ENCODE data around the gene ULK4. TPM values are rescaled to one million over a fixed set of nuclear protein-coding genes. Genes with fewer than 3 reads are reported as not detected.
A peak's percentile ranks its signal among the peaks of the same experiment; 100 is the strongest.

ULK4 gene
- total RNA-seq, 2 donors from 2014 or later, result 7.0 to 7.7 TPM

DNA sequence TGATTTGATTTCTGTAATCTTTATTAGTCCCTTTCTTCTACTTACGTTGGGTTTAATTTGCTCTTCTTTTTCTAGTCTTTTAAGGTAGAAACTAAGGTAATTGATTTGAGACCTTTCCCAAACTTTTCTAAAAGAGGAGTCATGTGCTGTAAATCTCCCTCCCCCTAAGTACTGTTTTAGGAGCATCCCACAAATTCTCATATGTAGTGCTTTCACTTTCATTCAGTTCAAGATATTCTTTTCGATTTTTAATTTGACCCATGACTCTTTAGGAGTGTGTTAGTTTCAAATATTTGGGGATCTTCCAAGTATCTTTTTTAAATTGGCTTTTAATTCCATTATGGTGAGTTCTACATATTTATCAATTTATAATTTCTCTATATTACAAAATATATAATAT is 520.8 kb downstream of the ULK4 start:
- no peaks in the 10 kb centered on the region for H3K36me3 Mint-ChIP-seq (ENCODE audit: low read depth)
- no peaks in the 10 kb centered on the region for H3K4me1 Mint-ChIP-seq
- no peak for ATAC-seq (replicated peaks)
- peaks cover 11% of the 10 kb centered on the region for H3K9me3 Mint-ChIP-seq
- no peak overlapping the region for H3K4me3 Mint-ChIP-seq
- no peaks in the 10 kb centered on the region for H3K27me3 Mint-ChIP-seq
- H3K27ac Mint-ChIP-seq, result no peak overlapping the region

DNA sequence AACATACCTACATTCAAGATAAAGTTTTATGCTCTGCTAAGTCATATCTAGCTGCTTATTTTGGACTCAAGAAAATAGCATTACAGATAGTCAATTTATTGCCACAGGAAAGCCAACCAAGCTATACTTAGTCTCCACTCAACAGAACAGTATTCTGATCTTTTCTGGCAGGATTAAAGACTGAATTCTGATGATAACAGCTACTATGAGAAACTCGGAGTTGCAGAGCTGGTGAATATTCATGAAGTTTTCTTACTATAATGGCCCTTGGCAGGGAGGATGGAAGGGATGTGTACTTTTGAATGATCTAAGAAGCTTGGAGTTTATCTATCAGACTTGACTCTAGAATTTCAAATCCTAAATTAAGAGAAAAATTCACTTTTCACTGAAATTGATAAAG is 524.9 kb downstream of the ULK4 start:
- Mint-ChIP-seq H3K4me3 (no peak overlapping the region), H3K27me3 (no peaks in the 10 kb centered on the region), H3K9me3 (peaks cover 5% of the 10 kb centered on the region), H3K27ac (no peak overlapping the region), H3K36me3 (ENCODE audit: low read depth) (no peaks in the 10 kb centered on the region), H3K4me1 (no peaks in the 10 kb centered on the region)
- ATAC-seq (replicated peaks), result no peak

DNA sequence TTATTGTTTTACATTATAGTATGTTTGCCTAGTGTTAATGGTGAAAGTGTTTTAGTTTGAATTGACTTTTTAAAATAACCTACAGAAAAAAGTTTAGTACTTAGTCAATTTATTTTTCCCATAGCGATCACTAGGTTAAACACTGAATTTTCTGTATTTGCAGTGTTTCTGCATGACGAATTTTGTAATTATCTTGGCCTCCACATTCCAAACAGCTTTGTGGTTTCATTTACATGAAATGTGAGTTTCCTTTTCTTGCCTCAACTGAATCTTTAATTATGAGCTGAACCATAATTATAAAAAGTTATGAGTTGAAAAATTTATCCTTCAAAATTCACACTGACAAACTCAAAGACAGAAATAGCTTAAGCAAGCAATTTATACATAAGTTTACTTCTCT is 527.1 kb downstream of the ULK4 start:
- H3K4me1 Mint-ChIP-seq, result no peaks in the 10 kb centered on the region
- no peak for ATAC-seq (replicated peaks)
- H3K27me3 Mint-ChIP-seq, result no peaks in the 10 kb centered on the region
- no peak overlapping the region for H3K27ac Mint-ChIP-seq
- H3K36me3 Mint-ChIP-seq (ENCODE audit: low read depth), result no peaks in the 10 kb centered on the region
- no peak overlapping the region for H3K4me3 Mint-ChIP-seq
- H3K9me3 Mint-ChIP-seq, result no peaks in the 10 kb centered on the region

DNA sequence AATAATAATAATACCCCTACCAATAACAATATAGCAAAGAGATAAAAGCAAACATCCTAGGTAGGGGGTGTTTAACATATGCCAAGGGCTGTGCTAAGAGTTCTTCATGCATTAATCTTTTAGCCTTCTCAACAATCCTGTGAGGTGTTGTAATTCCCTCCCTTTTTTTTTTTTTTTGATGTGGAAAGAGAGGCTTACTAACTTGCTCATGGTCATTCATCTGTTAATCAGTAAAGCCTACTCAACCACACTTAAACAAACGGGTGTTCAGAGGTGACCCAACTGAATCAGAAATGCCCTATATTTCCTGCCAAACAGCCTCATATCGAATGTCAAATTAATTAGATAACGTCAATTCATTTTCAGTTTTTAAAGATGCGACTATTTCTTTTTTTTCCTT is 530.5 kb downstream of the ULK4 start:
- H3K36me3 Mint-ChIP-seq (ENCODE audit: low read depth), result no peaks in the 10 kb centered on the region
- H3K27me3 Mint-ChIP-seq, result no peaks in the 10 kb centered on the region
- H3K4me1 Mint-ChIP-seq, result no peaks in the 10 kb centered on the region
- no peak for ATAC-seq (replicated peaks)
- H3K9me3 Mint-ChIP-seq, result peaks cover 3% of the 10 kb centered on the region
- H3K4me3 Mint-ChIP-seq, result no peak overlapping the region
- no peak overlapping the region for H3K27ac Mint-ChIP-seq

DNA sequence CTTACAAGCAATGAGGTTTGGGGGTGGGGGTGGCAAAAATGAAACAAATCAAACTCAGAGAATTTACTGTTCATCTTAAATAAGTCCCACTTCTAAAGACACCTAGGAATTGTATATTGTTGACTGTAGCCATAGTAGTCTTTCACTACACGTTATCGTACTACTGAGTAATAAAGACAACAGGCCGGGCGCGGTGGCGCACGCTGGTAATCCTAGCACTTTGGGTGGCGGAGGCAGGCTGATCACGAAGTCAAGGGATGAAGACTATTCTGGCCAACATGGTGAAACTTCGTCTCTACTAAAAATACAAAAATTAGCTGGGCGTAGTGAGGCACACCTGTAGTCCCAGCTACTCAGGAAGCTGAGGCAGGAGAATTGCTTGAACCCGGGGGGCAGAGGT is 531.0 kb downstream of the ULK4 start:
- no peaks in the 10 kb centered on the region for H3K27me3 Mint-ChIP-seq
- no peak for ATAC-seq (replicated peaks)
- H3K27ac Mint-ChIP-seq, result no peak overlapping the region
- peaks cover under 1% of the 10 kb centered on the region for H3K4me1 Mint-ChIP-seq
- H3K36me3 Mint-ChIP-seq (ENCODE audit: low read depth), result no peaks in the 10 kb centered on the region
- H3K9me3 Mint-ChIP-seq, result peaks cover 3% of the 10 kb centered on the region
- no peak overlapping the region for H3K4me3 Mint-ChIP-seq

DNA sequence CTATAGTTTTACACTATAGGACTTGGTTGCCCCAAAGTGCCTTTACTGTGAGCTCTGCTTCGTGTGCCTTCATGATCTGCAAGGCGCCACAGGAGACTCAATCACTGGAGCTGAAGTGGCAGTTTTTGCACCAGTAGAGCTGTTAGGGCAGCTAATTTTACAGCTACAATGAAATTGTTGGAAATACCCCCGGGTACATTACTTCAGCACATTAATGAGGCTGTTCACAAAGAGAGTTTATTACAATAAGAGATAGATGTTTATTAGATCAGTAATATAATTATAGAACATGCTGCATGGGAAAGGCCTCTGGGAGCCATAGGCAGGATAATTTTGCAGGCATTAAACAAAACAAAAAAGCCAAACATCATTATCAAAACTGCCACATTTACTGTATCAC is 531.5 kb downstream of the ULK4 start:
- no peaks in the 10 kb centered on the region for H3K36me3 Mint-ChIP-seq (ENCODE audit: low read depth)
- peaks cover 3% of the 10 kb centered on the region for H3K9me3 Mint-ChIP-seq
- H3K27me3 Mint-ChIP-seq, result no peaks in the 10 kb centered on the region
- H3K27ac Mint-ChIP-seq, result no peak overlapping the region
- ATAC-seq (replicated peaks), result no peak
- peaks cover 4% of the 10 kb centered on the region for H3K4me1 Mint-ChIP-seq
- no peak overlapping the region for H3K4me3 Mint-ChIP-seq

DNA sequence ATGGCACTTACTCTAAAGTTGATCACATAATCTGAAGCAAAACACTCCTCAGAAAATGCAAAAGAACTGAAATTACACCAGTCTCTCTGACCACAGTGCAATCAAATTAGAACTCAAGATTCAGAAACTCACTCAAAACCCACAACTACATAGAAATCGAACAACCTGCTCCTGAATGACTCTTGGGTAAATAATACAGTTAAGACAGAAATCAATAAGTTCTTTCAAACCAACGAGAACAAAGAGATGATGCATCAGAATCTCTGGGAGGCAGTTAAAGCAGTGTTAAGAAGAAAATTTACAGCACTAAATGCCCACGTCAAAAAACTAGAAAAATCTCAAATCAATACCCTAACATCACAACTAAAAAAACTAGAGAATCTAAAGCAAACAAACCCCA is 535.4 kb downstream of the ULK4 start:
- Mint-ChIP-seq H3K4me1 (peaks cover 12% of the 10 kb centered on the region), H3K36me3 (ENCODE audit: low read depth) (no peaks in the 10 kb centered on the region), H3K27me3 (no peaks in the 10 kb centered on the region), H3K27ac (no peak overlapping the region), H3K4me3 (no peak overlapping the region), H3K9me3 (peaks cover 3% of the 10 kb centered on the region)
- no peak for ATAC-seq (replicated peaks)

DNA sequence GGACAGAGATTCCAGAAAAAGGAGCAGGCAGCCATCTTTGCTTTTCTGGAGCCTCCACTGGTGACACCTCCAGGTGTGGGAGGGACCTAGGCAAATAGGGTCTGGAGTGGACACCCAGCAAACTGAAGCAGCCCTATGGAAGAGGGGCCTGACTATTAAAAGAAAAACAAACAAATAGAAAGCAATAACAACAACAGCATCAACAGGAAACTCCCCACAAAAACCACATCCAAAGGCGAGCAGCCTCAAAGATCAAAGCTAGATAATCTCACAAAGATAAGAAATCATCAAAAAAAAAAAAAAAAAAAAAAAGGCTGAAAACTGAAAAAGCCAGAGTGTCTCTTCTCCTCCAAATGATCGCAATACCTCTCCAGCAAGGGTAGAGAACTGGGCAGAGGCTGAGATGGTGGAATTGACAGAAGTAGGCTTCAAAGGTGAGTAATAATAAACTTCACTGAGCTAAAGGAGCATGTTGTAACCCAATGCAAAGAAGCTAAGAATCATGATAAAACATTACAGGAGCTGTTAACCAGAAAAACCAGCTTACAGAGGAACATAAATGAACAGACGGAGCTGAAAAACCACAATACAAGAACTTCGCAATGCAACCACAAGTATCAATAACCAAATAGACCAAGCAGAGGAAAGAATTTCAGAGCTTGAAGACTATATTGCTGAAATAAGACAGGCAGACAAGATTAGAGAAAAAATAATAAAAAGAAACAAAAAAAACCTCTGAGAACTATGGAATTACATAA is 537.2 kb downstream of the ULK4 start:
- Mint-ChIP-seq H3K27ac (peak overlapping the region; percentile 2), H3K27me3 (no peaks in the 10 kb centered on the region), H3K36me3 (ENCODE audit: low read depth) (no peaks in the 10 kb centered on the region), H3K4me3 (peak overlapping the region; percentile 4), H3K4me1 (peaks cover 12% of the 10 kb centered on the region), H3K9me3 (peaks cover 3% of the 10 kb centered on the region)
- no peak for ATAC-seq (replicated peaks)

DNA sequence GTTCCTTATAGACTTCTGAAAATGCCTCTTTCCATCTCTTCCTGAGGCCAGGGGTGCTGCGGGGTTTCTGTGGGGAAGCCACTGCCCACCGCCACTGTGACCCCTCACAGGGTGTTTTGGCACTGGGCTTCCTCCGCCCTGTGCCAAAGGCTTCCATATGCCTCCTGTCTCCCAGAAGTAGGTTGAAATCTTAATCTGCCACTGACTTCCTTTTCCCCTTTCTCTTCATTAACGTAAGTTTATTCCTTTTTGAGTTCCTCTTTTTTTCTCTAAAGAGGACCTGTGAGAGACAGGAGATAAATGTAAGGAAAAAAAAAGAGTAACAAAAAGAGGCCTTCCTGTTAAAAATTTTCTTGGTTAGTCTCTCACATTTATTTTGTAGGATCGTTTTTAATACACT is 542.1 kb downstream of the ULK4 start:
- Mint-ChIP-seq H3K9me3 (no peaks in the 10 kb centered on the region), H3K36me3 (ENCODE audit: low read depth) (no peaks in the 10 kb centered on the region), H3K4me3 (peak overlapping the region; percentile 0), H3K4me1 (peaks cover 5% of the 10 kb centered on the region), H3K27me3 (no peaks in the 10 kb centered on the region), H3K27ac (no peak overlapping the region)
- ATAC-seq (replicated peaks), result no peak

DNA sequence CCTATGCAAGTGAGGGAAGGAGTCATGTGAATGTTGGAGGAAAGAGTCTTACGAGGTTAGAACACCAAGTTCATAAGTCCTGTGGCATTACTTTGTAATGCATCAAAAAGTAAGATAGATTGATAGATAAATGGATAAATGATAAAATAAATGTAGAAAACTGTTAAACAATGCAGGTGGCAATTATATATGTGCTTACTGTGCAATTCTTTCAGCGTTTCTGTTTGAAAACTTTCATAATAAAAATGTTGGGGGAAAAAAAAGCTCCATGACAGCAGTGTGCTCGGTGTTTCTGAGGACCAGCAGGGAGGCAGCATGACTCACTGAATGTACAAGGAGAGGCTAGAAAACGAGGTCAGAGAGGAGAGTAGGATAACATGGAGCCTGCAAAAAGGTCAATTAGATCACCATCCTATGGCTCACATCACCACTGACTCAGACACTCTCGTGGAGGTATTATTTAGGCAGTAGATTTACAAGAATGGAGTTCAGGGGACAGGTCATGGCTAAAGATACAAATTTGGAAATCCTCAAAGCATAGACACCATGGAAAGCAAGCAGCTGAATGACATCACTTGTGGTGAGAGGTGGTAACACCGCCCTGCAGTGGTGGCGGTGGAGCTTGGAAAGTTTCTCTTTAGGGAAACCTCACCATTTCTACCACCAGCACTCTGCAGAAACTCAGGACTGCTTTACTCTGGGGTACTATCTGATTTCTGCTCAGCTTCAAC is 542.8 kb downstream of the ULK4 start:
- peak overlapping the region; percentile 0 for H3K4me3 Mint-ChIP-seq

DNA sequence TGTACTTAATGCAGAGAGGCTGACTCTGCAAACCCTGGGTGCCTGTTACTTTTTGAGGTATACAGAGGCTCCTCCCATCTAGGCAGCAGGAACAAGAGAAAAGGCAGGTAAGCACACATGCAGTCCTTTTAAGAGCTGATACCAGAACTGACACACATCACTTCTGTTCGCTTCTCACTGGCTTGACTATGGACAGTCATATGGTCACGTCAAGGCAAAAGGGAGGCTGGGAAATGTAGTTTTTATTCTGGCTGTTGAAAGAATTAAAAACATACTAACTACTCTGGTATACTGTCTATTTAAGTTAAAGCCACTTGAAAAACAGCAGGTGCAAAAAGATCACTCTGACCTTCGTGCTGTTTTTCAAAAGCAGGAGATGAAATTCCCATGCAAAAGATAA is 544.3 kb downstream of the ULK4 start:
- no peak for ATAC-seq (replicated peaks)
- H3K27ac Mint-ChIP-seq, result no peak overlapping the region
- no peaks in the 10 kb centered on the region for H3K4me1 Mint-ChIP-seq
- no peaks in the 10 kb centered on the region for H3K9me3 Mint-ChIP-seq
- no peaks in the 10 kb centered on the region for H3K36me3 Mint-ChIP-seq (ENCODE audit: low read depth)
- H3K27me3 Mint-ChIP-seq, result no peaks in the 10 kb centered on the region
- H3K4me3 Mint-ChIP-seq, result no peak overlapping the region

More for the DNA sequence above, 542.8 kb downstream of the ULK4 start:
- ATAC-seq (replicated peaks), result peak; percentile 96
- Mint-ChIP-seq H3K27me3 (no peaks in the 10 kb centered on the region), H3K9me3 (no peaks in the 10 kb centered on the region), H3K36me3 (ENCODE audit: low read depth) (no peaks in the 10 kb centered on the region), H3K27ac (no peak overlapping the region), H3K4me1 (no peaks in the 10 kb centered on the region)

DNA sequence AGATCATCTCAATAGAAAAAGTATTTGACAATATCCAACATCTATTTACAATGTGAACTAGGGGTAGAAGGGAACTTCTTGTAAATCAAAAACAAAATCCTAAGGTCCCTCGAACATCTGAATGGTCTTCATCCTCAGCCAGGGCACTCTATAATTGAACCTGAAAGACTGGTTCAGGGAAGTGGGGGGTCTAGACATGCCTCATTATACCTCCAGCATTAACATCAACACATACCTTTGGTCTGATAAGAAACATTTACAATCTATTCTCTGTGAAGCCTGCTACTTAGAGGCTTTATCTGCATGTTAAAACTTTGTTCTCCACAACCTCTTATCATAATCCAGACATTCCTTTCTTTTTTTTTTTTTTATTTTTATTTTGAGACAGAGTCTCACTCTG is 550.8 kb downstream of the ULK4 start:
- H3K27ac Mint-ChIP-seq, result no peak overlapping the region
- H3K9me3 Mint-ChIP-seq, result peaks cover 5% of the 10 kb centered on the region
- H3K36me3 Mint-ChIP-seq (ENCODE audit: low read depth), result no peaks in the 10 kb centered on the region
- H3K4me1 Mint-ChIP-seq, result no peaks in the 10 kb centered on the region
- ATAC-seq (replicated peaks), result no peak
- H3K4me3 Mint-ChIP-seq, result no peak overlapping the region
- H3K27me3 Mint-ChIP-seq, result no peaks in the 10 kb centered on the region

DNA sequence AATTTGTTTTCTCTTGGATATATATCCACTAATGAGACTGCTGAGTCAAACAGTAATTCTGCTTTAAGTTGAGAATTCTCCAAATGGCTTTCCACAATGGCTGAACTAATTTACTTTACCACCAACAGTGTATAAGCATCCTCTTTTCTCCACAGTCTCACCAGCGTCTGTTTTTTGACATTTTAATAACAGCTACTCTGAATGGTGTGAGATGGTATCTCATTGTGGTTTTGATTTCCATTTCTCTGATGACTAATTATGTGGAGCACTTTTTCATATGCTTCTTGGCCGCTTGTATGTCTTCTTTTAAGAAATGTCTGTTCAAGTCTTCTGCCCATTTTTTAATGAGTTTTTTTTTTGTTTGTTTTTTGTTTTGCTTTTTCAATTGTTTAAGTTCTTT is 556.4 kb downstream of the ULK4 start:
- Mint-ChIP-seq H3K36me3 (ENCODE audit: low read depth) (no peaks in the 10 kb centered on the region), H3K27me3 (no peaks in the 10 kb centered on the region)
- ATAC-seq (replicated peaks), result peak; percentile 53

DNA sequence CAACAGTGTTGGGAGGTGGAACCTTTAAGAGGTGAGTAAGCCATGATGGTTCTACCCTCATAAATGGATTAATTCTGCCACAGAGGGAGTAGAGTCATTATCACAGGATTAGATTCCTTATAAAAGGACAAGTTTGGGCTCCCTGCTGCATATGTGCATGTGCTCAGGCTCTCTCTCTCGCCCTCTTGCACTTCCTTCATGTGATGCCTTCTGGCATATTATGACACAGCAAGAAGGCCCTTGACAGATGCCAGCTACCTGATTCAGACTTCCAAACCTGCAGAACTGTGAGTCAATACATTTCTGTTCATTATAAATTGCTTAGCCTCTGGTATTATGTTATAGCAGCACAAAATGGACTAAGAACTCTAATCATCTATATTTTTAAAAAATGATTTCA is 557.3 kb downstream of the ULK4 start:
- Mint-ChIP-seq H3K9me3 (peaks cover 5% of the 10 kb centered on the region), H3K36me3 (ENCODE audit: low read depth) (no peaks in the 10 kb centered on the region), H3K4me1 (no peaks in the 10 kb centered on the region), H3K27me3 (no peaks in the 10 kb centered on the region), H3K4me3 (no peak overlapping the region), H3K27ac (no peak overlapping the region)
- no peak for ATAC-seq (replicated peaks)

More for the DNA sequence above, 556.4 kb downstream of the ULK4 start:
- Mint-ChIP-seq H3K9me3 (peaks cover 5% of the 10 kb centered on the region), H3K4me1 (no peaks in the 10 kb centered on the region), H3K4me3 (no peak overlapping the region), H3K27ac (no peak overlapping the region)

DNA sequence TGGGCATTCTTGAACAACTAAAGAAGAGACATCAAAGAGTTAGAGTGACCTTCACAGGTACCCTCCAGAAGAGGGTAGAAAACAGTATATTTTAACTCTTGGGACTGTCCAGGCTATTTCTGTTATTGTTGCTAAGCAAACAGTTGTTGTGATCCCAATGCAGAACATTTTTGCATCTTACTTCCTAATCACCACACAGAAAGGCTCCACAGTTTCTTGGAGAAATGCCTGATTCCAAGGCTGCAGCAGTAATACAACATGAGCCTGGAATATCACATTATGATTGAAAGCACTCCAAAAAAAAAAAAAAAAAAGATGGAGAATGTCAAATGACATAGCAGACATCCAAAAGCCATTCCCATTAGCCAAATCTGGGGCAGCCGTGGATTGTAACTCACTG is 567.0 kb downstream of the ULK4 start:
- no peaks in the 10 kb centered on the region for H3K27me3 Mint-ChIP-seq
- no peak overlapping the region for H3K4me3 Mint-ChIP-seq
- no peak overlapping the region for H3K27ac Mint-ChIP-seq
- H3K9me3 Mint-ChIP-seq, result peaks cover 3% of the 10 kb centered on the region
- peaks cover 15% of the 10 kb centered on the region for H3K36me3 Mint-ChIP-seq (ENCODE audit: low read depth)
- no peaks in the 10 kb centered on the region for H3K4me1 Mint-ChIP-seq
- ATAC-seq (replicated peaks), result no peak
